Aorta (tissue), 5 donors: ENCODE data around the gene VRK3. TPM values are rescaled to one million over a fixed set of nuclear protein-coding genes. Genes with fewer than 3 reads are reported as not detected.
A peak's percentile ranks its signal among the peaks of the same experiment; 100 is the strongest.
"Not testable (repeated sequence)": the region's sequence is repeated elsewhere in the genome, so short reads cannot be mapped to it uniquely, and the experiment has no call there.

Experiments used
- ATAC-seq: fragments of 200-7000 bp; cut with Tn5 transposase; one replicate; pipeline ENCODE4 v1.9.1; 2022; ENCODE audit warnings: moderate library complexity; ENCODE audit not compliant: low FRiP score
- DNase-seq, 2 donors: peaks; one replicate each; pipeline ENCODE4 v3.0.0-alpha.2; 2020
- H3K27ac ChIP-seq, 2 donors: one replicate each; pipeline ENCODE4 v1.5.1; 2013; ENCODE audit warnings: low read length in 2 of 2, mild to moderate bottlenecking in 2 of 2, moderate library complexity in 2 of 2, control low read depth in 1 of 2, inconsistent platforms in 1 of 2, low read depth in 1 of 2
- H3K27me3 ChIP-seq, 2 donors: one replicate each; pipeline ENCODE4 v1.6.1; 2013; ENCODE audit warnings: control low read depth in 1 of 2, low read length in 1 of 2, mild to moderate bottlenecking in 1 of 2, moderate library complexity in 1 of 2; ENCODE audit not compliant: insufficient read depth in 2 of 2, control insufficient read depth in 1 of 2
- H3K36me3 ChIP-seq, 2 donors: one replicate each; pipeline ENCODE4 v1.6.1; 2013; ENCODE audit warnings: control low read depth in 1 of 2, low read length in 1 of 2, mild to moderate bottlenecking in 1 of 2; ENCODE audit not compliant: insufficient read depth in 2 of 2, control insufficient read depth in 1 of 2
- H3K4me1 ChIP-seq, 2 donors: one replicate each; pipeline ENCODE4 v1.6.1; 2013; ENCODE audit warnings: low read length in 2 of 2, control low read depth in 1 of 2, mild to moderate bottlenecking in 1 of 2, moderate library complexity in 1 of 2; ENCODE audit not compliant: insufficient read depth in 2 of 2, control insufficient read depth in 1 of 2
- H3K4me3 ChIP-seq, 2 donors: one replicate each; pipeline ENCODE4 v1.5.1; 2013; ENCODE audit warnings: low read length in 2 of 2, control low read depth in 1 of 2, mild to moderate bottlenecking in 1 of 2
- H3K9me3 ChIP-seq: one replicate; pipeline ENCODE4 v1.6.1; 2013; ENCODE audit warnings: mild to moderate bottlenecking, low read length; ENCODE audit not compliant: control insufficient read depth
- WGBS, 2 donors: extraction: QIAGEN DNeasy Blood & Tissue Kit; methylation state at CpG; one replicate each; pipeline ENCODE4 v1.1.7; 2013; 5-methylcytosine and 5-hydroxymethylcytosine counted together
- intact Hi-C, 2 donors: fragments of 100-400 bp; cut with DNase I; formaldehyde crosslinking; loops; one replicate each; pipeline versions ENCODE4 v1.14.2 to v1.15.0; 2022
- polyA plus RNA-seq, 2 donors: library from polyadenylated mRNA; stranded (reverse); fragments of 200-250 nt; gene quantifications; one replicate each; pipeline ENCODE4 v1.2.3, GENCODE V29; 2013
- total RNA-seq, 2 donors: library from RNA; stranded (reverse); fragmentation: NEBNext Ultra II Directional; extraction: Animal tissue kit (Norgen Biotek cat#: 25700); gene quantifications; one replicate each; pipeline ENCODE4 v1.2.1, GENCODE V29; 2021
- donor health status: healthy with polysubstance abuse.
- donor health status: Bipolar disorder and iron deficiency.
- donor health status: DM: no; HTN: no; CAD: no.
- donor health status: DM: no; HTN: no; CAD: no.
- donor health status: DM: yes; HTN: yes; CAD: no.

The VRK3 gene
- total and polyA plus RNA-seq, 4 donors, result 23.7 to 40.5 (median 31.8) TPM

DNA sequence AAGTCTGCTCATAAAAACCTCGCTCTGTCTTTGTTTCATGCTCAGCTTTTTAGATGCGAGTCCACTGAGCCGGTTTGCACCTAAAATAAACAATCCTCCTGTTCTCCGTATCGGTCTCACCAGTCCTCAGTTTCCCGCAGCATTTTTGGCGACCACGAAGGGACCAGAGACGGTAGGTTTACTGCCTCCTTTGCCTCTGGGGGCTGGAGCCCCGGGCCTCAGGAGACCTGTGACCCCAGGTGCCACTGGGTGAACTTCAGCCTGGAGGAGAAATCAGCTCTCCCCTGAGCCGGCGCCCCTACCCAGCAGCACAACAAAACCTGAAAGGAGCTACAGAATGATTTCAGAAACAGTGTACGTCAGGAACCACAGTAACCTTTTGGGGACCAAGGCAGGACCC lies 72.3 kb downstream of the VRK3 start:
- Histone ChIP-seq H3K4me3 (no peak overlapping the region), H3K36me3 (no peaks in the 10 kb centered on the region), H3K27me3 (no peaks in the 10 kb centered on the region), H3K4me1 (peaks cover 2 to 4% of the 10 kb centered on the region in 2 donors), H3K27ac (no peak overlapping the region), H3K9me3 (no peaks in the 10 kb centered on the region)
- WGBS, 2 donors, result 39 to 40% methylated on average over 13 of the region's 13 CpGs
- peak; percentile 31 to 51 for DNase-seq
- no peak for ATAC-seq
- intact Hi-C loops, result loop anchor here in 1 of 2 donors (10.0 kb wide), 1 partner anchor 182 kb away; no protein-coding TSS in a partner anchor

DNA sequence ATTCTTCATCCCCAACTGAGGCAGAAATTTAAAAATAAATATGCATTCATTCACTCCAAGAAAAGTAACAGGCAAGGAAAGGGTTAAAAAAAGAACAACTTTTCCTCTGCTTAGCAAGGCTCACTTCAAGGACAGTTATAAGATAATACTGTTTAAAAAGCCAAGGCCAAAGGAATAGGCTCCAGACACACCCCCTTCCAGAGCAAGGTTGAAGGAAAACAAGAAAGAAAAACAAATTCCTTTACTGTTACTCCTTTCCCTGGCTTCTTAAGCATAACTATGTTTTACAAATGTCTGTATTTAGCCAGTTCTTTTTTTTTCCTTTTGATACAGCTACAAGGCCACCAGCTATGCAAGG lies 72.7 kb downstream of the VRK3 start:
- intact Hi-C loops, result loop anchor here in 1 of 2 donors (10.0 kb wide), 1 partner anchor 182 kb away; no protein-coding TSS in a partner anchor
- Histone ChIP-seq H3K4me1 (peaks cover 2 to 4% of the 10 kb centered on the region in 2 donors), H3K4me3 (no peak overlapping the region), H3K27ac (no peak overlapping the region), H3K27me3 (no peaks in the 10 kb centered on the region), H3K9me3 (no peaks in the 10 kb centered on the region), H3K36me3 (no peaks in the 10 kb centered on the region)
- ATAC-seq (no peak), DNase-seq (no peak)

GRCh38 chr19:49951806-49952478 lies 73.2 kb downstream of the VRK3 start:
- intact Hi-C loops, result loop anchor here in 1 of 2 donors (10.0 kb wide), 1 partner anchor 183 kb away; no protein-coding TSS in a partner anchor
- Histone ChIP-seq H3K27me3 (no peaks in the 10 kb centered on the region), H3K9me3 (no peaks in the 10 kb centered on the region), H3K36me3 (no peaks in the 10 kb centered on the region), H3K4me3 (no peak overlapping the region), H3K4me1 (peaks cover 2 to 4% of the 10 kb centered on the region in 2 donors), H3K27ac (no peak overlapping the region)
- WGBS, 2 donors, result 65 to 77% methylated on average over 9 of the region's 9 CpGs
- ATAC-seq, result no peak
- peak; percentile 32 to 51 for DNase-seq

- Histone ChIP-seq H3K27me3 (no peaks in the 10 kb centered on the region), H3K4me1 (peaks cover 2 to 4% of the 10 kb centered on the region in 2 donors), H3K27ac (no peak overlapping the region), H3K9me3 (no peaks in the 10 kb centered on the region), H3K36me3 (no peaks in the 10 kb centered on the region), H3K4me3 (no peak overlapping the region)
- 88 to 90% methylated on average over 13 of the region's 13 CpGs for WGBS, 2 donors
- DNase-seq, result peak; percentile 16 to 25
- no peak for ATAC-seq
- intact Hi-C loops, result loop anchor here in 1 of 2 donors (10.0 kb wide), 1 partner anchor 184 kb away; no protein-coding TSS in a partner anchor
Measured at GRCh38 chr19:49950956-49951526, 74.1 kb downstream of the VRK3 start.

DNA sequence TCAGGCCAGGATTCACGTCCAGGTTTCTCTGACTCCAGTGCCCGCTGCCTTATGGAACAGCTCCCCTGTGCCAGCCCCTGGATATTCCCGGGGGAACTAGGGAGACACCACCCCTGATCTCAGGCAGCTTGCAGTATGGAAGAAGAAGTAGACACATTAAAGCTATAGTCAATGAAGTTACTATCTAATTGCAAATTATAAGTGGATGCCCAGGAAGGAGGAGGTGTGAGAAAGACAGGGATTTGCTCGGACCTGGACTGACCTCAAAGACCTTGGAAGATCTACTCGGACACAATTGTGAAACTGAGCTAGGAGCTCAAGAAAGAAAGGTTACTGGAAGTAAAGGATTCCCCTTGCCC lies 74.6 kb downstream of the VRK3 start:
- H3K4me3 ChIP-seq, result no peak overlapping the region
- DNase-seq, result peak; percentile 10 to 26
- H3K27me3 ChIP-seq, result no peaks in the 10 kb centered on the region
- no peaks in the 10 kb centered on the region for H3K36me3 ChIP-seq
- intact Hi-C loops, result loop anchor here in 1 of 2 donors (10.0 kb wide), 1 partner anchor 184 kb away; no protein-coding TSS in a partner anchor
- 90 to 96% methylated on average over 5 of the region's 5 CpGs for WGBS, 2 donors
- no peak overlapping the region for H3K27ac ChIP-seq
- no peak for ATAC-seq
- H3K4me1 ChIP-seq, result peaks cover 2 to 4% of the 10 kb centered on the region in 2 donors
- no peaks in the 10 kb centered on the region for H3K9me3 ChIP-seq

DNA sequence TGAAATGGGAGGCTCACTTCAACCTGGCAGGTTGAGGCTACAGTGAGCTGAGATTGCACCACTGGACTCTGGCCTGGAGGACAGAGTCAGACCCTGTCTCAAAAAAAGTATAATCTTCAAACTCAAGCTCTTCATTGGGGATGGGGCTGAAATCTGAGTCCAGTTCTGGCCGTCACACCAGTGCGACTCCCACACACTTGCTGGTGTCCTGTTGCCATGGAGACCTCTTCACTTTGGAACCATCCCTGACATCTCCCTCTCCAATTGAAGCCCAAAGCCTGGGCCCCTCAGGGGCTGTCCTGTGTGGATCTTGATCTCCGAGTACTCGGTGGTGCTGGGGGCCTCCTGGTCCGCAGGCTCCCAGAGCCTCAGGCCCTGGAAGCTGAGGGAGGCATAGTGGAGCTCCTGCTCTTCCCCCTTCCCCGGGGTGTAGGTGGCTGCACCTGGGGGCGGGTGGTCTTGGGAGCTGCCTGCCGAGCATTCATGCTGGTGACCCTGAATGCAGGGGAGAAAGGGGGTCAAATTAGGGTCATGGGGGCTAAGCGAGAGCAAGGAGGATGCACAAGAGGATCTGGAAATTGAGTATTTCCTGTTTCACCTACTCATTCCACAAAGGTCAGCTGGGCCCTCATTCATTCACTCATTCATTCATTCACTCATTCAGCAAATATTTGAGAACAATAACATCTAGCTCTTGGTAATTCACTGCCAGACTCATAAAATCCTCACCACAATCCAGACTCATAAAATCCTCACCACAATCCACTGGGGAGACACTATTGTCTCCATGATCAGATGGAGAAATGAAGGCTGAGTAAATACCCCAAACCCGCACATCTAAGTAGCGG lies 75.2 kb downstream of the VRK3 start:
- ATAC-seq, result no peak
- Histone ChIP-seq H3K27me3 (no peaks in the 10 kb centered on the region), H3K4me3 (no peak overlapping the region), H3K36me3 (no peaks in the 10 kb centered on the region), H3K4me1 (peaks cover 2 to 4% of the 10 kb centered on the region in 2 donors), H3K9me3 (no peaks in the 10 kb centered on the region), H3K27ac (no peak overlapping the region)
- intact Hi-C loops, result loop anchor here in 1 of 2 donors (10.0 kb wide), 1 partner anchor 185 kb away; no protein-coding TSS in a partner anchor
- peak; percentile 24 to 33 for DNase-seq
- 70 to 75% methylated on average over 11 of the region's 11 CpGs for WGBS, 2 donors

- Histone ChIP-seq H3K4me3 (no peak overlapping the region), H3K36me3 (no peaks in the 10 kb centered on the region), H3K27me3 (no peaks in the 10 kb centered on the region), H3K9me3 (no peaks in the 10 kb centered on the region), H3K4me1 (no peaks in the 10 kb centered on the region), H3K27ac (no peak overlapping the region)
- DNase-seq, result peak; percentile 10 to 25
- intact Hi-C loops, result no loop called here
- WGBS, 2 donors, result 83 to 84% methylated on average over 8 of the region's 8 CpGs
- no peak for ATAC-seq
Measured at GRCh38 chr19:49946415-49946814, 78.8 kb downstream of the VRK3 start.

DNA sequence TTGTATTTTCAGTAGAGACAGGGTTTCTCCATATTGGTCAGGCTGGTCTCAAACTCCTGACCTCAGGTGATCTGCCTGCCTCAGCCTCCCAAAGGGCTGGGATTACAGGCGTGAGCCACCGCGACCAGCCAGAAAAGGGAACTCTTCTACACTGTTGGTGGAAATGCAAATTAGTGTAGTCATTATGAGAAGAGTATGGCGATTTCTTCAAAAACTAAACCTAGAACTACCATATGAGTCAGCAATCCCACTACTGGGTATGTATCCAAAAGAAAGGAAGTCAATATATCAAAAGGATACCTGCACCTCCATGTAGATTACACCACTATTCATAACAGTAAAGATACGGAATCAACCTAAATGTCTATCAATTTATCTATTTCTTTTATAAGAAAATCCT lies 80.6 kb downstream of the VRK3 start:
- H3K4me1 ChIP-seq, H3K4me3 ChIP-seq, H3K9me3 ChIP-seq, intact Hi-C loops, H3K27me3 ChIP-seq, H3K36me3 ChIP-seq, H3K27ac ChIP-seq, ATAC-seq: not testable (repeated sequence)
- 81 to 87% methylated on average over 5 of the region's 5 CpGs for WGBS, 2 donors
- peak; percentile 24 to 27 for DNase-seq
